ENCODE data around the gene CCNYL1. TPM values are rescaled to one million over a fixed set of nuclear protein-coding genes. Genes with fewer than 3 reads are reported as not detected.
A peak's percentile ranks its signal among the peaks of the same experiment; 100 is the strongest.

Gene CCNYL1
- total RNA-seq, 6 donors from 2014 or later = 10.9 to 27.0 (median 19.2) TPM

DNA sequence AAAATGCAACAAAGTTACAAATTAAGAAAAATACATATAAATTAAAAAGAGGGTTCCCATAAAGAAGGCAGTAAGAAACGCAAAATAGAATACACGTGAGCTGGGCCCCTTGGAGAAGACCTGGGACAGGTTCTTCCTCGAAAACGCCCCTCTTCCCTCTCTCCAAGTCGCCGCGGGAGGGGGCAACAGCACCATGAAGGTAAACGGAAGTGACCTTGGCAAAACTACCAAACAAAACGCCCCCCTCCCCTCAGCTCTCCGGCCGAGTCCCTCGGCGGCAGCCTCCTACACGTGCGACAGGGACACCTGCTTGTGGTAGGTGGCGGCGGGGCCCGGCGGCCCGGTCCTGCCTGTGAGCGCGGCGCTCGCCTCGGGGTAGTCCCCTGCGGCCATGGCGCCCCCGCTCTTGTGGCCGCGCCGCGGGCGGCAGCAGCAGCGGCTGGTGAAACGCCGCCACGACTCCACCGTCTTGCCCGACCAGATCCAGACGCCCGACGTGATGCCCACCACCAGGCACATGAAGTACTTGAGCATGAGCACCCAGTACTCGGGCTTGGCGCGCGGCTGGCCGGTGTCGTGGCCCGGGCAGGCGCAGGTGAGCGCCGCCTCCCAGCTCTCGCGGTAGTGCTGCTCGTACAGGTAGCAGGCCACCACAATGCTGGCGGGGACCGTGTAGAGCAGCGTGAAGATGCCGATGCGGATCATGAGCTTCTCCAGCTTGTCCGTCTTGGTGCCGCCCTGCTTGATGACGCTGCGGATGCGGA, 55.4 kb downstream of the CCNYL1 start:
- 45 to 67% methylated on average over 38 of the region's 65 CpGs for WGBS, 2 donors
- ATAC-seq (ENCODE audit: low FRiP score in 2 of 2) = no peak
- TF ChIP-seq EP300 (IDR thresholded peaks at IDR 0.05) = no peak
- no peak for TF ChIP-seq POLR2A (IDR thresholded peaks at IDR 0.05)
- TF ChIP-seq POLR2AphosphoS5 (IDR thresholded peaks at IDR 0.05) = no peak
- TF ChIP-seq, protein P1, sequence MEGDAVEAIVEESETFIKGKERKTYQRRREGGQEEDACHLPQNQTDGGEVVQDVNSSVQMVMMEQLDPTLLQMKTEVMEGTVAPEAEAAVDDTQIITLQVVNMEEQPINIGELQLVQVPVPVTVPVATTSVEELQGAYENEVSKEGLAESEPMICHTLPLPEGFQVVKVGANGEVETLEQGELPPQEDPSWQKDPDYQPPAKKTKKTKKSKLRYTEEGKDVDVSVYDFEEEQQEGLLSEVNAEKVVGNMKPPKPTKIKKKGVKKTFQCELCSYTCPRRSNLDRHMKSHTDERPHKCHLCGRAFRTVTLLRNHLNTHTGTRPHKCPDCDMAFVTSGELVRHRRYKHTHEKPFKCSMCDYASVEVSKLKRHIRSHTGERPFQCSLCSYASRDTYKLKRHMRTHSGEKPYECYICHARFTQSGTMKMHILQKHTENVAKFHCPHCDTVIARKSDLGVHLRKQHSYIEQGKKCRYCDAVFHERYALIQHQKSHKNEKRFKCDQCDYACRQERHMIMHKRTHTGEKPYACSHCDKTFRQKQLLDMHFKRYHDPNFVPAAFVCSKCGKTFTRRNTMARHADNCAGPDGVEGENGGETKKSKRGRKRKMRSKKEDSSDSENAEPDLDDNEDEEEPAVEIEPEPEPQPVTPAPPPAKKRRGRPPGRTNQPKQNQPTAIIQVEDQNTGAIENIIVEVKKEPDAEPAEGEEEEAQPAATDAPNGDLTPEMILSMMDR (IDR thresholded peaks at IDR 0.05) = peak in 1 of 6 experiments; percentile 8
- Histone ChIP-seq H3K27ac (peak overlapping the region in 3 of 4 donors; percentile 36 to 96 (median 93)), H3K4me1 (peaks cover 23 to 48% (median 43%) of the 10 kb centered on the region in 4 donors), H3K27me3 (no peaks in the 10 kb centered on the region), H3K36me3 (peaks cover 0 to 32% (median 9%) of the 10 kb centered on the region in 4 donors), H3K9me3 (no peaks in the 10 kb centered on the region), H3K4me3 (peak overlapping the region; percentile 5 to 93 (median 86))
- DNase-seq = peak; percentile 34 to 88

- Histone ChIP-seq H3K9me3 (no peaks in the 10 kb centered on the region), H3K4me3 (peak overlapping the region; percentile 81 to 93 (median 88)), H3K27ac (peak overlapping the region; percentile 87 to 96 (median 92)), H3K36me3 (peaks cover 0 to 27% (median 9%) of the 10 kb centered on the region in 4 donors), H3K27me3 (no peaks in the 10 kb centered on the region), H3K4me1 (peaks cover 23 to 48% (median 43%) of the 10 kb centered on the region in 4 donors)
- peak in 1 of 4 donors; percentile 9 for TF ChIP-seq POLR2A (IDR thresholded peaks at IDR 0.05)
- TF ChIP-seq, protein P1 (IDR thresholded peaks at IDR 0.05) = peak in 3 of 6 experiments; percentile 37 to 43 (median 38)
- TF ChIP-seq EP300 (IDR thresholded peaks at IDR 0.05) = no peak
- WGBS, 2 donors = 77% methylated on average over 15 to 47 of the region's 56 CpGs
- peak; percentile 82 for DNase-seq
- ATAC-seq (ENCODE audit: low FRiP score in 2 of 2) = no peak
These were observed 56.2 kb downstream of the CCNYL1 start for GRCh38 chr2:207767461-207768167.

GRCh38 chr2:207768168-207768865, 56.9 kb downstream of the CCNYL1 start:
- Histone ChIP-seq H3K27me3 (no peaks in the 10 kb centered on the region), H3K4me3 (peak overlapping the region; percentile 81 to 93 (median 88)), H3K36me3 (peaks cover 0 to 20% (median 9%) of the 10 kb centered on the region in 4 donors), H3K4me1 (peaks cover 23 to 48% (median 42%) of the 10 kb centered on the region in 4 donors), H3K9me3 (no peaks in the 10 kb centered on the region), H3K27ac (peak overlapping the region; percentile 87 to 96 (median 92))
- ATAC-seq (ENCODE audit: low FRiP score in 2 of 2) (peak in 1 of 2 donors; percentile 14), DNase-seq (peak; percentile 46 to 91)
- WGBS, 2 donors = 1 to 2% methylated on average over 6 to 23 of the region's 73 CpGs
- TF ChIP-seq POLR2A (IDR thresholded peaks at IDR 0.05) (peak in 1 of 4 donors; percentile 6), POLR2AphosphoS5 (IDR thresholded peaks at IDR 0.05) (no peak)

- Histone ChIP-seq H3K4me3 (peak overlapping the region; percentile 81 to 93 (median 88)), H3K4me1 (peaks cover 23 to 43% (median 41%) of the 10 kb centered on the region in 4 donors), H3K27ac (peak overlapping the region; percentile 87 to 96 (median 92)), H3K9me3 (no peaks in the 10 kb centered on the region), H3K36me3 (peaks cover 0 to 14% (median 7%) of the 10 kb centered on the region in 4 donors), H3K27me3 (no peaks in the 10 kb centered on the region)
- peak in 1 of 2 donors; percentile 5 for ATAC-seq (ENCODE audit: low FRiP score in 2 of 2)
- DNase-seq = peak in 1 of 2 donors; percentile 32
- TF ChIP-seq POLR2A (IDR thresholded peaks at IDR 0.05) (no peak), EP300 (IDR thresholded peaks at IDR 0.05) (no peak), POLR2AphosphoS5 (IDR thresholded peaks at IDR 0.05) (no peak)
- TF ChIP-seq, protein P1 (IDR thresholded peaks at IDR 0.05) = no peak
- 0 to 1% methylated on average over 30 to 44 of the region's 52 CpGs for WGBS, 2 donors
These were observed 57.6 kb downstream of the CCNYL1 start for GRCh38 chr2:207768866-207769596.
